HepG2 (cell line): ENCODE data around the gene LRP1B. TPM values are rescaled to one million over a fixed set of nuclear protein-coding genes. Genes with fewer than 3 reads are reported as not detected.

ENCODE experiments used
- ATAC-seq: fragments of 200-7000 bp; cut with Tn5 transposase; 3 replicates; pipeline ENCODE4 v1.9.1; 2020; ENCODE audit warnings: mild to moderate bottlenecking, moderate library complexity
- BruUV-seq: library from RNA; stranded (reverse); fragments of 400-500 nt; replicated peaks from 2 replicates; lab custom pipeline; 2021; lab: Mats Ljungman, UMichigan
- CTCF ChIA-PET: fragments of 300-600 bp; formaldehyde crosslinking; extraction: SDS; loops from one replicate; lab custom pipeline; 2021; ENCODE audit warnings: low total read pairs, inconsistent platforms, low intra/inter-chr PET ratio; lab: Yijun Ruan, JAX
- POLR2A ChIA-PET: fragments of 350-600 bp; sonication (Branson Sonifier 250); formaldehyde crosslinking; loops from one replicate; lab custom pipeline; 2020; ENCODE audit warnings: antibody characterized with exemption, inconsistent platforms; lab: Yijun Ruan, JAX
- DNase-seq: peaks from one replicate; pipeline ENCODE4 v3.0.0-alpha.2; 2015; ENCODE audit warnings: low spot score
- FAIRE-seq: peaks from 3 replicates; lab custom pipeline; 2011; peaks lifted over from hg19 to GRCh38; lab: Jason Lieb, UNC
- H2AFZ ChIP-seq: one replicate; pipeline ENCODE4 v1.6.1; 2011; ENCODE audit warnings: low read length, inconsistent platforms
- H3K27ac ChIP-seq: fragments of 300-600 bp; 3 replicates; pipeline ENCODE4 v1.8.0; 2011; ENCODE audit warnings: mixed run types, mild to moderate bottlenecking, mixed read lengths, low read length, inconsistent platforms; ENCODE audit not compliant: insufficient read depth; ENCODE audit errors: extremely low read length
- H3K27me3 ChIP-seq, 2 experiments: fragments of 200-600 bp in 1 of 2; 2 replicates in 1 of 2; 3 replicates in 1 of 2; pipeline versions ENCODE4 v1.6.0 to v1.8.0; 2011; ENCODE audit warnings: low read length in 2 of 2, mild to moderate bottlenecking in 2 of 2, moderate library complexity in 2 of 2, inconsistent platforms in 1 of 2; ENCODE audit not compliant: insufficient read depth in 2 of 2, control insufficient read depth in 1 of 2
- H3K36me3 ChIP-seq, 2 experiments: fragments of 200-600 bp in 1 of 2; replicated peaks in 1 of 2; 2 replicates in 1 of 2; 3 replicates in 1 of 2; pipeline versions ENCODE4 v1.5.1 to v1.8.0; 2011; ENCODE audit warnings: low read length in 2 of 2, inconsistent platforms in 1 of 2; ENCODE audit not compliant: insufficient read depth in 2 of 2, control insufficient read depth in 1 of 2
- H3K4me1 ChIP-seq: 2 replicates; pipeline ENCODE4 v1.5.1; 2012; ENCODE audit warnings: low read length, inconsistent platforms; ENCODE audit not compliant: insufficient read depth
- H3K4me2 ChIP-seq: 2 replicates; pipeline ENCODE4 v1.6.0; 2011; ENCODE audit warnings: low read depth, low read length, inconsistent platforms
- H3K4me3 ChIP-seq, 3 experiments: fragments of 200-600 bp in 1 of 3; sonication (generic), shearing (Covaris generic) in 1 of 3; replicated peaks in 1 of 3; 2 replicates each; pipeline ENCODE4 v1.5.1; 2011 to 2016; ENCODE audit warnings: low read length in 3 of 3, inconsistent platforms in 2 of 3, low read depth in 2 of 3, mild to moderate bottlenecking in 2 of 3, control low read depth in 1 of 3, mixed read lengths in 1 of 3; ENCODE audit not compliant: insufficient read depth in 1 of 3
- H3K79me2 ChIP-seq: one replicate; pipeline ENCODE4 v1.6.1; 2011; ENCODE audit warnings: low read length, inconsistent platforms; ENCODE audit not compliant: insufficient read depth
- H3K9ac ChIP-seq: 2 replicates; pipeline ENCODE4 v1.6.0; 2011; ENCODE audit warnings: mild to moderate bottlenecking, low read depth, low read length, inconsistent platforms; ENCODE audit not compliant: insufficient read depth
- H3K9me3 ChIP-seq: 2 replicates; pipeline ENCODE4 v1.5.1; 2012; ENCODE audit warnings: mild to moderate bottlenecking, low read length
- H4K20me1 ChIP-seq: 2 replicates; pipeline ENCODE4 v1.6.0; 2011; ENCODE audit warnings: inconsistent platforms, mild to moderate bottlenecking, low read length, moderate library complexity; ENCODE audit not compliant: insufficient read depth
- HNRNPLL ChIP-seq: fragments of 200-400 bp; formaldehyde crosslinking; IDR thresholded peaks from 2 replicates; pipeline ENCODE4 v1.6.1; 2017; ENCODE audit warnings: mild to moderate bottlenecking, low read depth, low read length; ENCODE audit not compliant: poor library complexity, severe bottlenecking
- MTF2 ChIP-seq: sonication (generic); formaldehyde crosslinking; IDR thresholded peaks from 2 replicates; pipeline ENCODE4 v1.5.0; 2020; ENCODE audit warnings: missing genetic modification reagents, borderline replicate concordance
- SP4 ChIP-seq: sonication (generic); formaldehyde crosslinking; IDR thresholded peaks from 2 replicates; pipeline ENCODE4 v1.8.1; 2023; ENCODE audit warnings: mild to moderate bottlenecking, missing genetic modification reagents
- TFE3 ChIP-seq: IDR thresholded peaks from 2 replicates; pipeline ENCODE4 v1.6.1; 2016
- ZNF160 ChIP-seq: sonication (generic); formaldehyde crosslinking; IDR thresholded peaks from 2 replicates; pipeline ENCODE4 v1.8.0; 2022; ENCODE audit warnings: mild to moderate bottlenecking, inconsistent platforms, missing genetic modification reagents
- ZNF275 ChIP-seq: sonication (generic); formaldehyde crosslinking; IDR thresholded peaks from 2 replicates; pipeline ENCODE4 v1.8.0; 2022; ENCODE audit warnings: missing genetic modification reagents, mild to moderate bottlenecking, inconsistent platforms, borderline replicate concordance
- ZNF737 ChIP-seq: sonication (generic); formaldehyde crosslinking; IDR thresholded peaks from 2 replicates; pipeline ENCODE4 v1.5.0; 2020; ENCODE audit warnings: missing genetic modification reagents, mild to moderate bottlenecking, borderline replicate concordance
- WGBS: methylation state at CpG from one replicate; pipeline ENCODE4 v1.1.6; 2017; ENCODE audit warnings: low lambda C conversion rate; 5-methylcytosine and 5-hydroxymethylcytosine counted together
- in situ Hi-C: cut with HindIII; loops from 2 replicates; pipeline ENCODE4 v1.10.0; 2017; ENCODE audit warnings: low pct_unique_long_range_greater_than_20kb; ENCODE audit not compliant: extremely low pct_ligation_motif_present
- intact Hi-C: fragments of 100-400 bp; cut with micrococcal nuclease; formaldehyde crosslinking; loops from one replicate; pipeline ENCODE4 v1.10.0; 2022; ENCODE audit not compliant: unreplicated experiment
- polyA plus RNA-seq, 8 experiments: library from polyadenylated mRNA; depleted of rRNA in 3 of 8; stranded (reverse) in 7 of 8; unstranded in 1 of 8; fragments of >200 nt; fragmentation: Illumina TruSeq in 4 of 8; extraction: Trizol in 4 of 8; gene quantifications; 2 replicates each; pipeline versions ENCODE4 v1.2.1 to v1.2.3, GENCODE V29; 2011 to 2016; ENCODE audit warnings: low read depth in 4 of 8, missing spikeins in 1 of 8, mixed read lengths in 1 of 8; ENCODE audit not compliant: insufficient read depth in 1 of 8
- total RNA-seq, 5 experiments: library from RNA; depleted of rRNA; stranded (reverse); fragments of >200 nt; fragmentation: Illumina TruSeq; extraction: Trizol; gene quantifications; 2 replicates each; pipeline ENCODE4 v1.2.3, GENCODE V29; 2016; ENCODE audit warnings: low read depth in 1 of 5

Gene LRP1B
- total and polyA plus RNA-seq, 2 of the 13 experiments (the other 11 are each of a cell fraction or from before 2014, with no cell fraction given) = 0.04 TPM; not detected in 1

- Histone ChIP-seq H3K9ac (no peak overlapping the region), H3K27me3 (no peaks in the 10 kb centered on the region), H3K9me3 (no peaks in the 10 kb centered on the region), H4K20me1 (no peaks in the 10 kb centered on the region), H3K4me3 (no peak overlapping the region), H2AFZ (no peak overlapping the region), H3K36me3 (no peaks in the 10 kb centered on the region), H3K4me2 (no peak overlapping the region), H3K27ac (no peak overlapping the region), H3K79me2 (no peaks in the 10 kb centered on the region), H3K4me1 (no peaks in the 10 kb centered on the region)
- CTCF ChIA-PET = no interaction called here
- 8% methylated on average over 3 of the region's 3 CpGs for WGBS
- in situ Hi-C loops (no loop called here), intact Hi-C loops (no loop called here)
- BruUV-seq = no TSS peak
- no peak for DNase-seq
- FAIRE-seq = no peak
- ATAC-seq = no peak
- POLR2A ChIA-PET = no interaction called here
- no peak for TF ChIP-seq SP4 (CRISPR knock-in tag)
- no peak for TF ChIP-seq ZNF737
- TF ChIP-seq TFE3 (CRISPR knock-in tag) = no peak
- no peak for TF ChIP-seq ZNF160 (CRISPR knock-in tag)
- TF ChIP-seq HNRNPLL = no peak
- no peak for TF ChIP-seq ZNF275 (CRISPR knock-in tag)
- TF ChIP-seq MTF2 (CRISPR knock-in tag) = no peak
Observed at GRCh38 chr2:141595316-141595920, 535.4 kb downstream of the LRP1B start.
